Neural cell (in vitro differentiated cells): Measurements from ENCODE around the gene NRF1. TPM values are rescaled to one million over a fixed set of nuclear protein-coding genes. Genes with fewer than 3 reads are reported as not detected.

ENCODE experiments used
- H2AFZ ChIP-seq: fragments of 200-600, 300-800 bp; sonication (generic), shearing (Covaris generic); 2 replicates; pipeline ENCODE4 v1.6.0; 2014; ENCODE audit warnings: low read depth, mild to moderate bottlenecking, antibody characterized with exemption, low read length, moderate library complexity
- H3F3A ChIP-seq: fragments of 200-600 bp; shearing (Covaris generic); 2 replicates; pipeline ENCODE4 v1.6.1; 2016; ENCODE audit warnings: mild to moderate bottlenecking, moderate library complexity, mixed read lengths, antibody characterized with exemption, low read length; ENCODE audit not compliant: insufficient read depth, poor library complexity, severe bottlenecking
- H3K27ac ChIP-seq: fragments of 200-600, 300-800 bp; sonication (generic), shearing (Covaris generic); 2 replicates; pipeline ENCODE4 v1.5.1; 2014; ENCODE audit warnings: mild to moderate bottlenecking, low read length, moderate library complexity
- H3K27me3 ChIP-seq: fragments of 300-800, 200-600 bp; sonication (generic), shearing (Covaris generic); 2 replicates; pipeline ENCODE4 v1.6.0; 2014; ENCODE audit warnings: mild to moderate bottlenecking, low read depth, low read length, moderate library complexity; ENCODE audit not compliant: insufficient read depth
- H3K36me3 ChIP-seq: fragments of 300-800, 200-600 bp; sonication (generic), shearing (Covaris generic); 2 replicates; pipeline ENCODE4 v1.5.1; 2014; ENCODE audit warnings: mild to moderate bottlenecking, antibody characterized with exemption, low read length, moderate library complexity; ENCODE audit not compliant: insufficient read depth
- H3K4me2 ChIP-seq: fragments of 300-800, 200-600 bp; sonication (generic), shearing (Covaris generic); 2 replicates; pipeline ENCODE4 v1.6.0; 2014; ENCODE audit warnings: mild to moderate bottlenecking, low read length
- H3K4me3 ChIP-seq: fragments of 300-800, 200-600 bp; sonication (generic), shearing (Covaris generic); 2 replicates; pipeline ENCODE4 v1.5.1; 2014; ENCODE audit warnings: mild to moderate bottlenecking, low read length, moderate library complexity
- H3K79me2 ChIP-seq: fragments of 200-600 bp; shearing (Covaris generic); replicated peaks from 2 replicates; pipeline ENCODE4 v1.6.0; 2014; ENCODE audit warnings: mild to moderate bottlenecking, low read length, moderate library complexity; ENCODE audit not compliant: insufficient read depth
- H3K9ac ChIP-seq: fragments of 300-800, 200-600 bp; sonication (generic), shearing (Covaris generic); 2 replicates; pipeline ENCODE4 v1.6.1; 2016; ENCODE audit warnings: mild to moderate bottlenecking, low read length, mixed read lengths
- H3K9me2 ChIP-seq: fragments of 200-600 bp; shearing (Covaris generic); 2 replicates; pipeline ENCODE4 v1.6.1; 2016; ENCODE audit warnings: mild to moderate bottlenecking, low read length, mixed read lengths; ENCODE audit not compliant: insufficient read depth
- H3K9me3 ChIP-seq: fragments of 200-600, 300-800 bp; sonication (generic), shearing (Covaris generic); 2 replicates; pipeline ENCODE4 v1.6.1; 2016; ENCODE audit warnings: mild to moderate bottlenecking, mixed run types, low read length, moderate library complexity, mixed read lengths
- H4K20me1 ChIP-seq: fragments of 200-600 bp; shearing (Covaris generic); 2 replicates; pipeline ENCODE4 v1.6.1; 2016; ENCODE audit warnings: mild to moderate bottlenecking, mixed run types; ENCODE audit not compliant: insufficient read depth
- EP300 ChIP-seq: fragments of 450-650 bp; conservative IDR thresholded peaks from 2 replicates; pipeline ENCODE4 v1.6.1; 2014; ENCODE audit warnings: antibody characterized with exemption, mild to moderate bottlenecking, moderate library complexity; ENCODE audit not compliant: poor library complexity, severe bottlenecking
- EZH2 ChIP-seq: fragments of 200-600, 300-800 bp; shearing (Covaris generic), sonication (generic); IDR thresholded peaks from 2 replicates; pipeline ENCODE4 v1.6.1; 2014; ENCODE audit warnings: antibody characterized with exemption, low read length, borderline replicate concordance, mild to moderate bottlenecking; ENCODE audit not compliant: insufficient read depth, poor library complexity, severe bottlenecking
- MXI1 ChIP-seq: fragments of 450-650 bp; conservative IDR thresholded peaks from 2 replicates; pipeline ENCODE4 v1.6.1; 2014; ENCODE audit warnings: antibody characterized with exemption, mild to moderate bottlenecking; ENCODE audit not compliant: poor library complexity, severe bottlenecking
- POLR2AphosphoS5 ChIP-seq: IDR thresholded peaks from 2 replicates; pipeline ENCODE4 v1.6.1; 2012
- RAD21 ChIP-seq: fragments of 450-650 bp; conservative IDR thresholded peaks from 2 replicates; pipeline ENCODE4 v1.6.1; 2014; ENCODE audit warnings: antibody characterized with exemption, mild to moderate bottlenecking, moderate library complexity
- SMC3 ChIP-seq: fragments of 450-650 bp; conservative IDR thresholded peaks from 2 replicates; pipeline ENCODE4 v1.6.1; 2014; ENCODE audit warnings: antibody characterized with exemption, mild to moderate bottlenecking, moderate library complexity; ENCODE audit not compliant: poor library complexity
- TAF1 ChIP-seq: IDR thresholded peaks from 2 replicates; pipeline ENCODE4 v1.6.1; 2012; ENCODE audit warnings: low read depth
- polyA plus RNA-seq: library from polyadenylated mRNA; depleted of rRNA; stranded (reverse); fragments of >200 nt; gene quantifications from 2 replicates; pipeline ENCODE4 v1.2.3, GENCODE V29; 2014
- TF ChIP-seq, protein P1 (sequence below): IDR thresholded peaks from 2 replicates; pipeline ENCODE4 v1.6.1; 2012; ENCODE audit warnings: borderline replicate concordance
- TF ChIP-seq, protein P2 (sequence below): fragments of 450-650 bp; IDR thresholded peaks from 2 replicates; pipeline ENCODE4 v1.5.1; 2014; ENCODE audit warnings: antibody characterized with exemption, mild to moderate bottlenecking, moderate library complexity; ENCODE audit not compliant: poor library complexity, severe bottlenecking

Gene NRF1
- polyA plus RNA-seq, 1 donor from 2014 or later = 13.2 TPM

DNA sequence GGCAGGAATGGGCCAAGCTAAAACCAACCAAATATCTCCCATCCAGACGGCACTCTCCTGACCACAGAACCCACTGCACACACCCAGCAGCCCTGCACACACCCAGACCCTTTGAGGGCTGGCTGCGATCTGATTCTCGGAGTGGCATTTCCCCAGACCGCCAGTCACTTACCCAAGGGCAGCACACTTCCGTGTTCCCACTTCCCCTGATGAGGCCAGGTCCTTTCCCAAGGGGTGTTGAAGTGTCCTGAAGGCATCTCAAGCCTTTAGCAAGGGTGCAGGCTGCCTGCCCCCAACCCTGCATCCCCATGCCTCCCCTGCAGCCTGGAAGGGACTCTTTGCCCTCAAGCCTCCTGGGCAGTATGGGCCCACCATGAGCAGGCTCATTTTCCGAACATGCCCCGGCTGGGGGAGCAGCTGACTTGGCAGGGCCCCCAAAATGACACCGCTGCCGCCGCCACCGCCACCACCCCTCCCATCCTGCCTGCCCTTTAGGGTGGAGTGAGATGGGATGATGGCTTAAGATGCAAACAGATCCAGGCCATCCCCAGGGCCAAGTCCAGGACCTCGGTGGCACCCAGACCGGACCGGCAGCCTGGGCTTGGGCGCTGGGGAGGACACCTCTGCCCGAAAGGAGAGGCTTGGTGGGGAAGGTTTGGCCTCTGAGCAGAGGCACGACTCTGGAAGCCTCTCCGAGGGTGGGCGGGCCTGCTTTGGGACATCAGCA is 159.8 kb downstream of the NRF1 start:
- H2AFZ ChIP-seq = no peak overlapping the region
- no peaks in the 10 kb centered on the region for H3K79me2 ChIP-seq
- H3K9me3 ChIP-seq = no peaks in the 10 kb centered on the region
- no peak overlapping the region for H3K4me2 ChIP-seq
- peaks cover 11% of the 10 kb centered on the region for H3K27me3 ChIP-seq
- H3K9ac ChIP-seq = no peak overlapping the region
- H3F3A ChIP-seq = no peaks in the 10 kb centered on the region
- no peaks in the 10 kb centered on the region for H4K20me1 ChIP-seq
- no peaks in the 10 kb centered on the region for H3K36me3 ChIP-seq
- no peaks in the 10 kb centered on the region for H3K9me2 ChIP-seq
- no peak overlapping the region for H3K27ac ChIP-seq
- TF ChIP-seq EP300 = no peak
- no peak for TF ChIP-seq POLR2AphosphoS5
- TF ChIP-seq RAD21 = no peak
- TF ChIP-seq EZH2 = no peak
- no peak for TF ChIP-seq SMC3
- TF ChIP-seq, protein P1, sequence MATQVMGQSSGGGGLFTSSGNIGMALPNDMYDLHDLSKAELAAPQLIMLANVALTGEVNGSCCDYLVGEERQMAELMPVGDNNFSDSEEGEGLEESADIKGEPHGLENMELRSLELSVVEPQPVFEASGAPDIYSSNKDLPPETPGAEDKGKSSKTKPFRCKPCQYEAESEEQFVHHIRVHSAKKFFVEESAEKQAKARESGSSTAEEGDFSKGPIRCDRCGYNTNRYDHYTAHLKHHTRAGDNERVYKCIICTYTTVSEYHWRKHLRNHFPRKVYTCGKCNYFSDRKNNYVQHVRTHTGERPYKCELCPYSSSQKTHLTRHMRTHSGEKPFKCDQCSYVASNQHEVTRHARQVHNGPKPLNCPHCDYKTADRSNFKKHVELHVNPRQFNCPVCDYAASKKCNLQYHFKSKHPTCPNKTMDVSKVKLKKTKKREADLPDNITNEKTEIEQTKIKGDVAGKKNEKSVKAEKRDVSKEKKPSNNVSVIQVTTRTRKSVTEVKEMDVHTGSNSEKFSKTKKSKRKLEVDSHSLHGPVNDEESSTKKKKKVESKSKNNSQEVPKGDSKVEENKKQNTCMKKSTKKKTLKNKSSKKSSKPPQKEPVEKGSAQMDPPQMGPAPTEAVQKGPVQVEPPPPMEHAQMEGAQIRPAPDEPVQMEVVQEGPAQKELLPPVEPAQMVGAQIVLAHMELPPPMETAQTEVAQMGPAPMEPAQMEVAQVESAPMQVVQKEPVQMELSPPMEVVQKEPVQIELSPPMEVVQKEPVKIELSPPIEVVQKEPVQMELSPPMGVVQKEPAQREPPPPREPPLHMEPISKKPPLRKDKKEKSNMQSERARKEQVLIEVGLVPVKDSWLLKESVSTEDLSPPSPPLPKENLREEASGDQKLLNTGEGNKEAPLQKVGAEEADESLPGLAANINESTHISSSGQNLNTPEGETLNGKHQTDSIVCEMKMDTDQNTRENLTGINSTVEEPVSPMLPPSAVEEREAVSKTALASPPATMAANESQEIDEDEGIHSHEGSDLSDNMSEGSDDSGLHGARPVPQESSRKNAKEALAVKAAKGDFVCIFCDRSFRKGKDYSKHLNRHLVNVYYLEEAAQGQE = no peak
- TF ChIP-seq MXI1 = no peak
- no peak for TF ChIP-seq TAF1
- TF ChIP-seq, protein P2, sequence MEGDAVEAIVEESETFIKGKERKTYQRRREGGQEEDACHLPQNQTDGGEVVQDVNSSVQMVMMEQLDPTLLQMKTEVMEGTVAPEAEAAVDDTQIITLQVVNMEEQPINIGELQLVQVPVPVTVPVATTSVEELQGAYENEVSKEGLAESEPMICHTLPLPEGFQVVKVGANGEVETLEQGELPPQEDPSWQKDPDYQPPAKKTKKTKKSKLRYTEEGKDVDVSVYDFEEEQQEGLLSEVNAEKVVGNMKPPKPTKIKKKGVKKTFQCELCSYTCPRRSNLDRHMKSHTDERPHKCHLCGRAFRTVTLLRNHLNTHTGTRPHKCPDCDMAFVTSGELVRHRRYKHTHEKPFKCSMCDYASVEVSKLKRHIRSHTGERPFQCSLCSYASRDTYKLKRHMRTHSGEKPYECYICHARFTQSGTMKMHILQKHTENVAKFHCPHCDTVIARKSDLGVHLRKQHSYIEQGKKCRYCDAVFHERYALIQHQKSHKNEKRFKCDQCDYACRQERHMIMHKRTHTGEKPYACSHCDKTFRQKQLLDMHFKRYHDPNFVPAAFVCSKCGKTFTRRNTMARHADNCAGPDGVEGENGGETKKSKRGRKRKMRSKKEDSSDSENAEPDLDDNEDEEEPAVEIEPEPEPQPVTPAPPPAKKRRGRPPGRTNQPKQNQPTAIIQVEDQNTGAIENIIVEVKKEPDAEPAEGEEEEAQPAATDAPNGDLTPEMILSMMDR = no peak
- H3K4me3 ChIP-seq = no peak overlapping the region

DNA sequence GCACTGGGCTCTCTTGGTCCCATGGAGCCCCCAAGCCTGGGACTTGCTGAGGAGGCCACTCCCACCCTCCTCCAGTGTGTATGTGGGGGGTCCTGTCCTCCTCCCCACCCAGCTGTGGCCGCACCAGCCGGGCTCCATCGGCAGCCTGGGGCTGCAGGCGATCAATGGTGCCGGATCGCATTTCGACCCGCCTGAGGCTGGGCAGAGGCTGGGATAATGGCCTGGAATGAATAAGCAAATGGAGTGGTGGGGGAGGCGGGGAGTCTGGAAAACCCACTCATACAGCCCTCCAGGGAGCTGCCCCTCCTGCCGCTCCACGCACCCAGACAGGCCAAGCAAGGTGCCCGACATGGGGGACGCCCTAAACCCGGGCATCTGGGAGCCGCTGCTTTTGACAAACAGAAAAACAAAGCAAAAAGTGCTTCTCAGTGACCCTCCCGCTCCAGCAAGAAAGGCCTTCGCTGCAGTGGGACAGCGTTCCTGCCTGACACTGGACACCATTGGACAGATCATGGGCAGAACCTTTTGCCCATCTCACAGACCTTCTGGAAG is 160.5 kb downstream of the NRF1 start:
- Histone ChIP-seq H3F3A (no peaks in the 10 kb centered on the region), H4K20me1 (no peaks in the 10 kb centered on the region), H3K9me3 (no peaks in the 10 kb centered on the region), H3K27ac (no peak overlapping the region), H3K36me3 (no peaks in the 10 kb centered on the region), H2AFZ (no peak overlapping the region), H3K4me2 (no peak overlapping the region), H3K9ac (no peak overlapping the region), H3K4me3 (no peak overlapping the region), H3K27me3 (peaks cover 17% of the 10 kb centered on the region), H3K79me2 (no peaks in the 10 kb centered on the region), H3K9me2 (no peaks in the 10 kb centered on the region)
- TF ChIP-seq EZH2 = no peak
- TF ChIP-seq POLR2AphosphoS5 = no peak
- TF ChIP-seq TAF1 = no peak
- TF ChIP-seq, protein P2 = no peak
- TF ChIP-seq EP300 = no peak
- TF ChIP-seq, protein P1 = no peak
- TF ChIP-seq RAD21 = no peak
- no peak for TF ChIP-seq SMC3
- no peak for TF ChIP-seq MXI1
